Upper lobe of left lung (tissue), 6 donors: Measurements from ENCODE around the gene DARS1. TPM values are rescaled to one million over a fixed set of nuclear protein-coding genes. Genes with fewer than 3 reads are reported as not detected.
A peak's percentile ranks its signal among the peaks of the same experiment; 100 is the strongest.

ENCODE experiments used
- ATAC-seq, 2 donors: fragments of 200-7000 bp; cut with Tn5 transposase; one replicate each; pipeline ENCODE4 v1.9.1; 2022; ENCODE audit warnings: mild to moderate bottlenecking in 2 of 2, moderate library complexity in 2 of 2; ENCODE audit not compliant: low FRiP score in 2 of 2
- DNase-seq, 2 donors: peaks; one replicate each; pipeline ENCODE4 v3.0.0-alpha.2; 2019 to 2020
- H3K27ac ChIP-seq, 4 donors: fragments of 200-600 bp; sonication (generic); one replicate each; pipeline ENCODE4 v1.5.1; 2016 to 2019
- H3K27me3 ChIP-seq, 4 donors: fragments of 200-600 bp; sonication (generic); one replicate each; pipeline ENCODE4 v1.5.1; 2017 to 2019
- H3K36me3 ChIP-seq, 4 donors: fragments of 200-600 bp; sonication (generic); one replicate each; pipeline ENCODE4 v1.5.1; 2016 to 2019
- H3K4me1 ChIP-seq, 4 donors: fragments of 200-600 bp; sonication (generic); one replicate each; pipeline ENCODE4 v1.5.1; 2018 to 2019
- H3K4me3 ChIP-seq, 4 donors: fragments of 200-600 bp; sonication (generic); one replicate each; pipeline ENCODE4 v1.5.1; 2017 to 2019; ENCODE audit warnings: mild to moderate bottlenecking in 2 of 4, moderate library complexity in 1 of 4
- H3K9me3 ChIP-seq, 4 donors: fragments of 200-600 bp; sonication (generic); one replicate each; pipeline ENCODE4 v1.5.1; 2018 to 2019
- EP300 ChIP-seq, 4 donors: sonication (generic); formaldehyde crosslinking; IDR thresholded peaks; one replicate each; pipeline ENCODE4 v1.5.1; 2017; ENCODE audit warnings: antibody characterized with exemption in 4 of 4, control low read depth in 2 of 4
- POLR2A ChIP-seq, 4 donors: fragments of 450-650 bp; IDR thresholded peaks; one replicate each; pipeline ENCODE4 v1.5.1; 2016 to 2017; ENCODE audit warnings: antibody characterized with exemption in 4 of 4, mild to moderate bottlenecking in 2 of 4
- POLR2AphosphoS5 ChIP-seq, 2 donors: sonication (generic); formaldehyde crosslinking; IDR thresholded peaks; one replicate each; pipeline ENCODE4 v1.5.1; 2017; ENCODE audit warnings: antibody characterized with exemption in 2 of 2
- WGBS, 2 donors: methylation state at CpG; one replicate each; pipeline ENCODE4 v1.1.5; 2017 to 2018; 5-methylcytosine and 5-hydroxymethylcytosine counted together
- total RNA-seq, 6 donors: library from RNA; depleted of rRNA in 4 of 6; stranded (reverse); fragments of >200 nt in 4 of 6; gene quantifications; one replicate each; pipeline versions ENCODE4 v1.1.0 to v1.2.1, GENCODE V29; 2016 to 2021
- TF ChIP-seq, protein P1 (sequence below), 6 experiments: fragments of 450-650 bp in 4 of 6; fragments of 200-600 bp in 2 of 6; sonication (generic) in 2 of 6; IDR thresholded peaks; one replicate each; pipeline ENCODE4 v1.5.1; 2016 to 2019; ENCODE audit warnings: antibody characterized with exemption in 6 of 6
- donor health status: DM: no; HTN: no; CAD: no; lungs with moderate emphysema.
- donor health status: DM: no; HTN: yes; CAD: no; lungs with severe emphysema.

Gene DARS1
- total RNA-seq, 6 donors from 2014 or later = 38.5 to 68.1 (median 51.9) TPM

DNA sequence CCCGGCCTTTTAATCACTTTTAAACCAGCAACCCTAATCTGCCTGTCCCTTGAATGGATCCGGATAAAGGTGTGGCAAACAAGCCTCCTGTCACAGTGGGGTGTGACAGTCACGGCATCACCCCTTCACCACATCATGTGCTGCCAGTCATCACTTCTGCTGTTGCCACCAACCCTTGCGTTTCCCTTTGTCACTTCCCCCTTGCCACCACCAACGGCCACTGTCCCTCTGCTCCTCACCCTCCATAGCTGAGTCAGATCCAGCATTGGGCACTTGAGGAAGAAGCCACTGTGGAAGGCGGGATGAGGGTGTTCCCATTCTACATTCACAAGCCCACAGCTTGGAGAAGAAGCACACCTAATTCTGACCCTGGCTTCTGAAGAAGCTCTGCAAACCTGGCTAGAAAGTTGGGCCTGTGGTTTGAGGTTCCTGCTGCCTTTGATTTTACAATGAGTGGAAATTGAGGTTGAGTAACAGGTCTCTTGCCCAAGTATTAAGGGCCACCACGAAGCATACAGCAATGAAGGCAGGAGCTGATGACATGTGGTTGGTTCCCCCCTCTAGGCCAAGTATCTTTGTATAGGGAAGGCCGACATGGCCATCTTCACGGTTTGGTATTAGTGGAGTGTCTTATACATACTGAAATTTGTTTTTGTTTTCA, 22.9 kb upstream of the DARS1 start:
- DNase-seq (peak in 1 of 2 donors; percentile 87), ATAC-seq (peak; percentile 84 to 93)
- no peaks in the 10 kb centered on the region for H3K27me3 ChIP-seq
- H3K4me3 ChIP-seq = no peak overlapping the region
- WGBS, 2 donors = 68 to 81% methylated on average over 9 of the region's 9 CpGs
- peak overlapping the region; percentile 62 to 81 (median 74) for H3K27ac ChIP-seq
- peak in 1 of 4 donors; percentile 57 for TF ChIP-seq POLR2A (IDR thresholded peaks at IDR 0.05)
- TF ChIP-seq, protein P1, sequence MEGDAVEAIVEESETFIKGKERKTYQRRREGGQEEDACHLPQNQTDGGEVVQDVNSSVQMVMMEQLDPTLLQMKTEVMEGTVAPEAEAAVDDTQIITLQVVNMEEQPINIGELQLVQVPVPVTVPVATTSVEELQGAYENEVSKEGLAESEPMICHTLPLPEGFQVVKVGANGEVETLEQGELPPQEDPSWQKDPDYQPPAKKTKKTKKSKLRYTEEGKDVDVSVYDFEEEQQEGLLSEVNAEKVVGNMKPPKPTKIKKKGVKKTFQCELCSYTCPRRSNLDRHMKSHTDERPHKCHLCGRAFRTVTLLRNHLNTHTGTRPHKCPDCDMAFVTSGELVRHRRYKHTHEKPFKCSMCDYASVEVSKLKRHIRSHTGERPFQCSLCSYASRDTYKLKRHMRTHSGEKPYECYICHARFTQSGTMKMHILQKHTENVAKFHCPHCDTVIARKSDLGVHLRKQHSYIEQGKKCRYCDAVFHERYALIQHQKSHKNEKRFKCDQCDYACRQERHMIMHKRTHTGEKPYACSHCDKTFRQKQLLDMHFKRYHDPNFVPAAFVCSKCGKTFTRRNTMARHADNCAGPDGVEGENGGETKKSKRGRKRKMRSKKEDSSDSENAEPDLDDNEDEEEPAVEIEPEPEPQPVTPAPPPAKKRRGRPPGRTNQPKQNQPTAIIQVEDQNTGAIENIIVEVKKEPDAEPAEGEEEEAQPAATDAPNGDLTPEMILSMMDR (IDR thresholded peaks at IDR 0.05) = peak in 2 of 6 experiments; percentile 10 to 38
- peak in 1 of 4 donors; percentile 36 for TF ChIP-seq EP300 (IDR thresholded peaks at IDR 0.05)
- peak; percentile 77 to 81 for TF ChIP-seq POLR2AphosphoS5 (IDR thresholded peaks at IDR 0.05)
- H3K4me1 ChIP-seq = peaks cover 0 to 4% (median under 1%) of the 10 kb centered on the region in 4 donors
- H3K36me3 ChIP-seq = no peaks in the 10 kb centered on the region
- H3K9me3 ChIP-seq = no peaks in the 10 kb centered on the region

DNA sequence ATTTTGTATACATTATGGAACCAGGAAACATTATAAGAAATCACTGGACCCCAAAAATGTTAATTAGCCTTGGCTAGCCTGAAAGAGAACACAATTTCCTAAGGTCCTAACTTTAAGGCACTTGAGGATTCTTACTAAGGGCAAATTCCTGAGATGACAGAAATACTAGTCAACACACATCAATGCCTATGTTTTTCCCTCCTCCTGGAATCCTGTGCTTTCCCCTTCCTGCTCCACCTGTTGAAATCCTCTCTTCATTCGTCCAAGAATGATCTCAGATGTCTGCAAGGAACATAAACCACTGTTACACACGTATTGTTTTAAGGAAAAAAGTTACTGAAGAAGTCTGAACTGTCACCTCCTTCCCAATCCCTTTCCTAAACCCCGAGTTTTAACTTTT, 21.2 kb upstream of the DARS1 start:
- Histone ChIP-seq H3K27ac (no peak overlapping the region), H3K4me3 (no peak overlapping the region), H3K9me3 (no peaks in the 10 kb centered on the region), H3K36me3 (no peaks in the 10 kb centered on the region), H3K4me1 (no peaks in the 10 kb centered on the region), H3K27me3 (no peaks in the 10 kb centered on the region)
- WGBS, 2 donors = 56 to 63% methylated on average over 3 of the region's 3 CpGs
- no peak for ATAC-seq
- no peak for DNase-seq
- TF ChIP-seq, protein P1 (IDR thresholded peaks at IDR 0.05) = no peak
- TF ChIP-seq EP300 (IDR thresholded peaks at IDR 0.05) (no peak), POLR2AphosphoS5 (IDR thresholded peaks at IDR 0.05) (no peak), POLR2A (IDR thresholded peaks at IDR 0.05) (no peak)

DNA sequence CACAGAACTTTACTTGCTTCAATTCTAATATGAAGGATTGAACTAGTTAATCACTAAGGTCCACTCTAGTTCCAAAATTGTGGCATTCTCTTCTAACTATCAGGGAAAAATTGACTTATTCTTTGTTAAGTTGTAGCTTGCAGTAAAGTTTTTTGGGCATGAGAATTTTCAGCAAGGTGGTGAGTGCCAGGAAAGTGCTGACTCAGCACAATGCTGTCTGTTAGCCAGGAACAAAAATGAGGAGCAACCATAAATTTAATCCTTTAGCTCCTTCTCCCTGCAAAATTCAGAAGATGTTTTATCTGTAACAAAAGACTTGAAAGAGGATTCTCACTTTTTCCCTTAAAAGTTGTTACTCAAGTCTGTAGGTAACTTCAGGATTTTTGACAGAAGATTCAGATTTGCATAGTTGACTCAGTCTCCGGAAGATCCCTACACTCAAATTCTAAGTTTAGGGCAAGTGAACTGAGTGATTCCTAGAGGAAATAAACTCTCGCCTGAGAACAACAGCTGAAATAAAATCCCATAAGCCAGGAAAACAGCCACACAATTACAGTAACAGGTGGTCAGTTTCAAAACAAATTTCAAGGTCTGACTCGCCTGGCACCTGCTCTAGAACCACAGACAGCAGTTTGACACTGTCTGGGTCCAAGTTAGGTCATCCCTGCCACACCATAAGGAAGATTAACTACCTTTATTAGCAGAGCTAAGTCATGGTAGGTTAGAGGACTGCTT, 20.2 kb upstream of the DARS1 start:
- no peak for TF ChIP-seq POLR2AphosphoS5 (IDR thresholded peaks at IDR 0.05)
- no peak for TF ChIP-seq EP300 (IDR thresholded peaks at IDR 0.05)
- TF ChIP-seq, protein P1 (IDR thresholded peaks at IDR 0.05) = no peak
- TF ChIP-seq POLR2A (IDR thresholded peaks at IDR 0.05) = no peak
- H3K27ac ChIP-seq = no peak overlapping the region
- no peaks in the 10 kb centered on the region for H3K27me3 ChIP-seq
- no peak overlapping the region for H3K4me3 ChIP-seq
- ATAC-seq (no peak), DNase-seq (no peak)
- peaks cover 0 to 5% (median 0%) of the 10 kb centered on the region in 4 donors for H3K4me1 ChIP-seq
- H3K36me3 ChIP-seq = no peaks in the 10 kb centered on the region
- H3K9me3 ChIP-seq = no peaks in the 10 kb centered on the region
- 63 to 69% methylated on average over 3 of the region's 3 CpGs for WGBS, 2 donors

DNA sequence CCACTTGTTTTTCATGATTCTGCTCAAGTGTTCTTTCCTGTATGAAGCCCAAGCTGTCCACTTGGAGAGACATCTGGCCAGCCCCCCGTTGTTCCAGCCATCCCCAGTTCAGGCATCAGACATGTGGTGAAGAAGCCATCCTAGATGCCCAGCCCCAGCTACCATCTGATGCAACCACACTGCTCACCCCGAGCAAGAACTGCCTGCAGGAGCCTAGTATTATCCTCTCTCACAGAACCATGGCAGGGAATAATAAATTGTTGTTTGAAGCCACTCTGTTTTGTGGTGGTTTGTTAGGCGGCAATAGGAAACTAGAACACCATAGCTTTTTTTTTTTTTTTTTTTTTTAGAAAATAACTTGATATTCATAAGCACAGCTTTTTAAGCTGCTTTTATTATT, 19.5 kb upstream of the DARS1 start:
- TF ChIP-seq, protein P1 (IDR thresholded peaks at IDR 0.05) = no peak
- no peak for TF ChIP-seq POLR2A (IDR thresholded peaks at IDR 0.05)
- no peak for TF ChIP-seq POLR2AphosphoS5 (IDR thresholded peaks at IDR 0.05)
- TF ChIP-seq EP300 (IDR thresholded peaks at IDR 0.05) = no peak
- H3K27ac ChIP-seq = no peak overlapping the region
- no peak for DNase-seq
- H3K27me3 ChIP-seq = no peaks in the 10 kb centered on the region
- H3K36me3 ChIP-seq = no peaks in the 10 kb centered on the region
- H3K4me3 ChIP-seq = no peak overlapping the region
- H3K9me3 ChIP-seq = no peaks in the 10 kb centered on the region
- no peak for ATAC-seq
- WGBS, 2 donors = 74 to 96% methylated on average over 3 of the region's 3 CpGs
- peaks cover 0 to 8% (median 0%) of the 10 kb centered on the region in 4 donors for H3K4me1 ChIP-seq
